GM23248 (cell line): ENCODE data around the gene IGF2.

Source experiments
- EZH2 ChIP-seq: fragments of 200-600 bp; sonication (generic); IDR thresholded peaks from 2 replicates; pipeline ENCODE4 v1.6.1; 2018; ENCODE audit warnings: antibody characterized with exemption, mild to moderate bottlenecking; ENCODE audit not compliant: insufficient read depth, poor library complexity, severe bottlenecking
- EZH2phosphoT487 ChIP-seq: fragments of 200-600 bp; sonication (generic); IDR thresholded peaks from 2 replicates; pipeline ENCODE4 v1.6.1; 2018; ENCODE audit warnings: antibody characterized with exemption, moderate library complexity, mild to moderate bottlenecking, low read depth; ENCODE audit not compliant: insufficient read depth

GRCh38 chr11:2142762-2143202 is 3.6 kb upstream of the IGF2 start:
- no peak for TF ChIP-seq EZH2phosphoT487
- TF ChIP-seq EZH2: no peak
